ENCODE data around the gene CRADD. TPM values are rescaled to one million over a fixed set of nuclear protein-coding genes. Genes with fewer than 3 reads are reported as not detected.

CRADD gene
- total RNA-seq, 2 experiments from 2014 or later, result 7.0 to 11.3 TPM

- TF ChIP-seq CTCF (IDR thresholded peaks at IDR 0.05), result no peak
- Mint-ChIP-seq H3K4me1 (ENCODE audit: low read depth) (peaks cover 34% of the 10 kb centered on the region), H3K4me3 (no peak overlapping the region), H3K27ac (no peak overlapping the region), H3K36me3 (ENCODE audit: low read depth) (no peaks in the 10 kb centered on the region), H3K27me3 (no peaks in the 10 kb centered on the region), H3K9me3 (no peaks in the 10 kb centered on the region)
- ATAC-seq (no peak), DNase-seq (no peak)
- POLR2A ChIA-PET, result no interaction called here
- CTCF ChIA-PET, result interaction anchor here (5.3 kb wide), 1 partner anchor 358 kb away, joined by 33 read pairs; no protein-coding TSS in a partner anchor
- intact Hi-C loops (cut with micrococcal nuclease), result loop anchor here (2.0 to 5.0 kb wide), 2 partner anchors 38 to 173 kb away; no protein-coding TSS in a partner anchor
Observed at GRCh38 chr12:93743999-93744689, 67.0 kb downstream of the CRADD start.

- TF ChIP-seq CTCF (IDR thresholded peaks at IDR 0.05), result no peak
- CTCF ChIA-PET, result interaction anchor here (0.9 kb wide), 1 partner anchor 243 kb away, joined by 4 read pairs; no protein-coding TSS in a partner anchor
- peaks cover 36% of the 10 kb centered on the region for H3K4me1 Mint-ChIP-seq (ENCODE audit: low read depth)
- intact Hi-C loops (cut with micrococcal nuclease), result no loop called here
- no peak overlapping the region for H3K27ac Mint-ChIP-seq
- DNase-seq, result no peak
- no peaks in the 10 kb centered on the region for H3K36me3 Mint-ChIP-seq (ENCODE audit: low read depth)
- no peak for ATAC-seq
- H3K4me3 Mint-ChIP-seq, result no peak overlapping the region
- H3K9me3 Mint-ChIP-seq, result no peaks in the 10 kb centered on the region
- POLR2A ChIA-PET, result interaction anchor here (0.9 kb wide), 1 partner anchor 39 kb away, joined by 3 read pairs; no protein-coding TSS in a partner anchor
- no peaks in the 10 kb centered on the region for H3K27me3 Mint-ChIP-seq
Observed at GRCh38 chr12:93745286-93745685, 68.1 kb downstream of the CRADD start.

- H3K4me3 Mint-ChIP-seq, result no peak overlapping the region
- POLR2A ChIA-PET, result interaction anchor here (0.9 kb wide), 1 partner anchor 38 kb away, joined by 3 read pairs; no protein-coding TSS in a partner anchor
- H3K27ac Mint-ChIP-seq, result no peak overlapping the region
- intact Hi-C loops (cut with micrococcal nuclease), result no loop called here
- H3K4me1 Mint-ChIP-seq (ENCODE audit: low read depth), result peaks cover 26% of the 10 kb centered on the region
- no peaks in the 10 kb centered on the region for H3K36me3 Mint-ChIP-seq (ENCODE audit: low read depth)
- CTCF ChIA-PET, result no interaction called here
- no peaks in the 10 kb centered on the region for H3K9me3 Mint-ChIP-seq
- no peak for TF ChIP-seq CTCF (IDR thresholded peaks at IDR 0.05)
- H3K27me3 Mint-ChIP-seq, result no peaks in the 10 kb centered on the region
- no peak for DNase-seq
- no peak for ATAC-seq
Observed at GRCh38 chr12:93746572-93747168, 69.5 kb downstream of the CRADD start.

- no peak for DNase-seq
- ChIA-PET POLR2A (interaction anchor here (1.0 kb wide), 1 partner anchor 11 kb away, joined by 3 read pairs; no protein-coding TSS in a partner anchor), CTCF (interaction anchor here (1.2 to 1.3 kb wide), 2 partner anchors 11 to 353 kb away, joined by 3 to 5 read pairs; no protein-coding TSS in a partner anchor)
- Mint-ChIP-seq H3K27me3 (no peaks in the 10 kb centered on the region), H3K36me3 (ENCODE audit: low read depth) (peaks cover 10% of the 10 kb centered on the region), H3K4me3 (no peak overlapping the region), H3K27ac (no peak overlapping the region), H3K9me3 (peaks cover 14% of the 10 kb centered on the region), H3K4me1 (ENCODE audit: low read depth) (peaks cover 16% of the 10 kb centered on the region)
- intact Hi-C loops (cut with micrococcal nuclease), result no loop called here
- peak; percentile 55 for ATAC-seq
- no peak for TF ChIP-seq CTCF (IDR thresholded peaks at IDR 0.05)
Observed at GRCh38 chr12:93748672-93749383, 71.7 kb downstream of the CRADD start.
